ENCODE data around the gene ATAD3B. TPM values are rescaled to one million over a fixed set of nuclear protein-coding genes. Genes with fewer than 3 reads are reported as not detected.
A peak's percentile ranks its signal among the peaks of the same experiment; 100 is the strongest.
"Not testable (repeated sequence)": the region's sequence is repeated elsewhere in the genome, so short reads cannot be mapped to it uniquely, and the experiment has no call there.

ATAD3B gene
- total RNA-seq, 5 donors from 2014 or later (not counting 1 experiment from before 2014, with no cell fraction given): 52.1 to 69.3 (median 57.2) TPM

DNA sequence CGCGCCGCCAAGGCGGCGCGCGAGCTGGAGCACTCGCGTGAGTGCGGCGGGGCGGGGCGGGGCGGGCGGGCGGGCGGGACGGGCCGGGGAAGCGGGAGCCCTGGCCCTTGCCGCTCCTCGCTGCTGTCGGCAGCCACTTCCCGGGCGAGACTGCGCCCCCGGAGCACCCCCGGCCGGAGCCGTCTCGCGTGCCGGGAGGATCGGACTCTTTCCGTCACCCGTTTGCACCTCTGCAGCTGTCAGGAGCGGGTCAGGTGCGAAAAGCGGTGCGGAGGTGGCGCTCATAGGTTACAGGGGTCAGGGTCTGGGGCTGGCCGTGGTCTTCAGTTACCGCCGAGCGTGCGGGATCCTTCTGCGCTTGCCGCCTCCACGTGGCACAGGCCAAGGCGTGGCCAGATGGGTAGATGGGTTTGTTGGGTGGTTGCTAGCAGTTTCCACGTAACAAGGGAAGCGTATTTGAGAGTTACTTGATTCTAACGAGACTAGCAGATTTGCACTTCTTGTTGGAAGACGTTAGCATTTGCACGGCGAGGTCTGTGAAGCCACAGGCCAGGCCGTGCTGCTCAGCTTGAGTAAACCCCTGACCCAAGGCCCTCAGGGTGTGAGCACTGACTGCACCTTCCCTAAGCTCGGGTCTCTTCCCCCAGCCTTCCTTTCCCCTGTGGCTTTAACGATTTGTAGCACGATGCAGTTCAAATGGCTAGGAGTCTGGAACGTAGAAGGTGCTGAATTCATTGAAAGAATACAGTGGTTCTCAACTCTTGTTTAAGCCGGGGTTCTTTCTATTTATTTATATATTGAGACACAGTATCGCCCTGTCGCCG, 700 bp downstream of the ATAD3B start:
- H3K4me1 Mint-ChIP-seq: peaks cover 24 to 33% (median 27%) of the 10 kb centered on the region in 3 donors
- H3K36me3 ChIP-seq (ENCODE audit: control insufficient read depth in 2 of 2, extremely low read depth in 1 of 2, insufficient read depth in 1 of 2, low read length in 1 of 2); POLR2A ChIA-PET; CTCF ChIA-PET; H3K27me3 Mint-ChIP-seq; H3K36me3 Mint-ChIP-seq; H3K9me3 Mint-ChIP-seq; H3K9me3 ChIP-seq; H3K27me3 ChIP-seq (replicated peaks in 1 of 2; ENCODE audit: control insufficient read depth in 2 of 2, extremely low read depth in 1 of 2, insufficient read depth in 2 of 2, low read length in 1 of 2): not testable (repeated sequence)
- peak; percentile 30 to 50 (median 41) for ATAC-seq (replicated peaks in 1 of 4)
- peak overlapping the region in 1 of 2 donors; percentile 34 for H3K27ac Mint-ChIP-seq
- H3K27ac ChIP-seq (ENCODE audit: low read length): peak overlapping the region; percentile 20
- peaks cover 2 to 29% of the 10 kb centered on the region in 2 experiments for H3K4me1 ChIP-seq (ENCODE audit: control insufficient read depth in 1 of 2, extremely low read depth in 1 of 2, insufficient read depth in 2 of 2, low read length in 2 of 2)
- 8% methylated on average over 28 of the region's 65 CpGs for WGBS (ENCODE audit: insufficient coverage)
- peak overlapping the region; percentile 71 to 90 (median 72) for H3K4me3 Mint-ChIP-seq
- DNase-seq: peak in 7 of 35 experiments; percentile 6 to 39 (median 11)
- H3K4me3 ChIP-seq (ENCODE audit: control insufficient read depth in 1 of 2, extremely low read depth in 1 of 2, low read length in 1 of 2): peak overlapping the region; percentile 47 to 54

GRCh38 chr1:1476011-1476410, 4.4 kb downstream of the ATAD3B start:
- H3K4me3 ChIP-seq (ENCODE audit: control insufficient read depth in 1 of 2, extremely low read depth in 1 of 2, low read length in 1 of 2); H3K4me3 Mint-ChIP-seq; H3K27ac Mint-ChIP-seq; ATAC-seq (replicated peaks in 1 of 4); CTCF ChIA-PET; H3K9me3 ChIP-seq; H3K27me3 ChIP-seq (replicated peaks in 1 of 2; ENCODE audit: control insufficient read depth in 2 of 2, extremely low read depth in 1 of 2, insufficient read depth in 2 of 2, low read length in 1 of 2); H3K27me3 Mint-ChIP-seq; DNase-seq; H3K9me3 Mint-ChIP-seq; POLR2A ChIA-PET: not testable (repeated sequence)
- no CpG with 5 or more reads among the region's 17 CpGs for WGBS (ENCODE audit: insufficient coverage)
- peak overlapping the region; percentile 55 for H3K27ac ChIP-seq (ENCODE audit: low read length)
- Mint-ChIP-seq H3K36me3 (peaks cover 13% of the 10 kb centered on the region), H3K4me1 (peaks cover 17 to 25% (median 18%) of the 10 kb centered on the region in 3 donors)
- peaks cover 2 to 22% of the 10 kb centered on the region in 2 experiments for H3K4me1 ChIP-seq (ENCODE audit: control insufficient read depth in 1 of 2, extremely low read depth in 1 of 2, insufficient read depth in 2 of 2, low read length in 2 of 2)
- peaks cover 17 to 23% of the 10 kb centered on the region in 2 donors for H3K36me3 ChIP-seq (ENCODE audit: control insufficient read depth in 2 of 2, extremely low read depth in 1 of 2, insufficient read depth in 1 of 2, low read length in 1 of 2)

- H3K36me3 Mint-ChIP-seq: peaks cover 13% of the 10 kb centered on the region
- H3K4me3 Mint-ChIP-seq: no peak overlapping the region
- Histone ChIP-seq H3K9me3 (no peaks in the 10 kb centered on the region), H3K36me3 (ENCODE audit: control insufficient read depth in 2 of 2, extremely low read depth in 1 of 2, insufficient read depth in 1 of 2, low read length in 1 of 2) (peaks cover 17 to 27% of the 10 kb centered on the region in 2 donors), H3K27me3 (replicated peaks in 1 of 2; ENCODE audit: control insufficient read depth in 2 of 2, extremely low read depth in 1 of 2, insufficient read depth in 2 of 2, low read length in 1 of 2) (no peaks in the 10 kb centered on the region), H3K4me1 (ENCODE audit: control insufficient read depth in 1 of 2, extremely low read depth in 1 of 2, insufficient read depth in 2 of 2, low read length in 2 of 2) (peaks cover 0 to 21% of the 10 kb centered on the region in 2 experiments), H3K27ac (ENCODE audit: low read length) (peak overlapping the region; percentile 55), H3K4me3 (ENCODE audit: control insufficient read depth in 1 of 2, extremely low read depth in 1 of 2, low read length in 1 of 2) (no peak overlapping the region)
- no peaks in the 10 kb centered on the region for H3K9me3 Mint-ChIP-seq
- H3K27ac Mint-ChIP-seq: no peak overlapping the region
- H3K4me1 Mint-ChIP-seq: peaks cover 14 to 23% (median 16%) of the 10 kb centered on the region in 3 donors
- no peaks in the 10 kb centered on the region for H3K27me3 Mint-ChIP-seq
- ATAC-seq (replicated peaks in 1 of 4): no peak
- ChIA-PET POLR2A (no interaction called here), CTCF (no interaction called here)
- WGBS (ENCODE audit: insufficient coverage): 96% methylated on average over 14 of the region's 22 CpGs
- no peak for DNase-seq
Observed at GRCh38 chr1:1477206-1477605, 5.6 kb downstream of the ATAD3B start.

- H3K27ac ChIP-seq (ENCODE audit: low read length): no peak overlapping the region
- H3K27ac Mint-ChIP-seq: no peak overlapping the region
- WGBS (ENCODE audit: insufficient coverage): 93% methylated on average over 26 of the region's 42 CpGs
- H3K36me3 ChIP-seq (ENCODE audit: control insufficient read depth in 2 of 2, extremely low read depth in 1 of 2, insufficient read depth in 1 of 2, low read length in 1 of 2): peaks cover 27 to 43% of the 10 kb centered on the region in 2 donors
- no peaks in the 10 kb centered on the region for H3K9me3 Mint-ChIP-seq
- H3K36me3 Mint-ChIP-seq: peaks cover 13% of the 10 kb centered on the region
- peaks cover 0 to 5% (median 3%) of the 10 kb centered on the region in 3 donors for H3K4me1 Mint-ChIP-seq
- peak overlapping the region in 1 of 3 donors; percentile 37 for H3K4me3 Mint-ChIP-seq
- peak in 1 of 4 experiments; percentile 23 for ATAC-seq (replicated peaks in 1 of 4)
- H3K4me1 ChIP-seq (ENCODE audit: control insufficient read depth in 1 of 2, extremely low read depth in 1 of 2, insufficient read depth in 2 of 2, low read length in 2 of 2): peaks cover 0 to 5% of the 10 kb centered on the region in 2 experiments
- H3K27me3 ChIP-seq (replicated peaks in 1 of 2; ENCODE audit: control insufficient read depth in 2 of 2, extremely low read depth in 1 of 2, insufficient read depth in 2 of 2, low read length in 1 of 2): no peaks in the 10 kb centered on the region
- H3K9me3 ChIP-seq: no peaks in the 10 kb centered on the region
- ChIA-PET POLR2A (no interaction called here), CTCF (no interaction called here)
- DNase-seq: no peak
- H3K27me3 Mint-ChIP-seq: no peaks in the 10 kb centered on the region
- H3K4me3 ChIP-seq (ENCODE audit: control insufficient read depth in 1 of 2, extremely low read depth in 1 of 2, low read length in 1 of 2): no peak overlapping the region
Observed at GRCh38 chr1:1479547-1480487, 8.3 kb downstream of the ATAD3B start.

GRCh38 chr1:1480488-1480867, 8.9 kb downstream of the ATAD3B start:
- H3K27ac Mint-ChIP-seq; H3K4me1 ChIP-seq (ENCODE audit: control insufficient read depth in 1 of 2, extremely low read depth in 1 of 2, insufficient read depth in 2 of 2, low read length in 2 of 2); H3K4me1 Mint-ChIP-seq; DNase-seq; CTCF ChIA-PET; H3K4me3 ChIP-seq (ENCODE audit: control insufficient read depth in 1 of 2, extremely low read depth in 1 of 2, low read length in 1 of 2); H3K9me3 Mint-ChIP-seq; ATAC-seq (replicated peaks in 1 of 4); H3K27me3 ChIP-seq (replicated peaks in 1 of 2; ENCODE audit: control insufficient read depth in 2 of 2, extremely low read depth in 1 of 2, insufficient read depth in 2 of 2, low read length in 1 of 2); POLR2A ChIA-PET; H3K4me3 Mint-ChIP-seq; H3K27ac ChIP-seq (ENCODE audit: low read length); H3K27me3 Mint-ChIP-seq; H3K9me3 ChIP-seq: not testable (repeated sequence)
- peaks cover 27 to 43% of the 10 kb centered on the region in 2 donors for H3K36me3 ChIP-seq (ENCODE audit: control insufficient read depth in 2 of 2, extremely low read depth in 1 of 2, insufficient read depth in 1 of 2, low read length in 1 of 2)
- peaks cover 13% of the 10 kb centered on the region for H3K36me3 Mint-ChIP-seq
- WGBS (ENCODE audit: insufficient coverage): 96% methylated on average over 13 of the region's 16 CpGs

DNA sequence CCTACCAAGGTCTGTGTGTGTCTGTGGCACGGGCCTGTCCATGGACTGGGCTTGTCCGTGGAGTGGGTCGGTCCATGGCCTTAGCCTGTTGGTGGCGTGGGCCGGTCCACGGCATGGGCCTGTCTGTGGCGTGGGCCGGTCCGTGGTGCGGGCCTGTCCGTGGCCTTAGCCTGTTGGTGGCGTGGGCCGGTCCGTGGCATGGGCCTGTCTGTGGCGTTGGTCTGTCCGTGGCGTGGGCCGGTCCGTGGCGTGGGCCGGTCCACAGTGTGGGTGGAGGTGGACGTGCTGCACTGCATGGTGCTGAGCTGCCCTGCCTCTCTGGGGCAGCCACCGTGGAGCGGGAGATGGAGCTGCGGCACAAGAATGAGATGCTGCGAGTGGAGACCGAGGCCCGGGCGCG, 10.2 kb downstream of the ATAD3B start:
- H3K4me1 ChIP-seq (ENCODE audit: control insufficient read depth in 1 of 2, extremely low read depth in 1 of 2, insufficient read depth in 2 of 2, low read length in 2 of 2); H3K27me3 ChIP-seq (replicated peaks in 1 of 2; ENCODE audit: control insufficient read depth in 2 of 2, extremely low read depth in 1 of 2, insufficient read depth in 2 of 2, low read length in 1 of 2); POLR2A ChIA-PET; H3K9me3 ChIP-seq; H3K9me3 Mint-ChIP-seq; H3K4me1 Mint-ChIP-seq; CTCF ChIA-PET; DNase-seq; H3K4me3 ChIP-seq (ENCODE audit: control insufficient read depth in 1 of 2, extremely low read depth in 1 of 2, low read length in 1 of 2); H3K27ac ChIP-seq (ENCODE audit: low read length); H3K27ac Mint-ChIP-seq; H3K27me3 Mint-ChIP-seq; H3K4me3 Mint-ChIP-seq: not testable (repeated sequence)
- peaks cover 27 to 42% of the 10 kb centered on the region in 2 donors for H3K36me3 ChIP-seq (ENCODE audit: control insufficient read depth in 2 of 2, extremely low read depth in 1 of 2, insufficient read depth in 1 of 2, low read length in 1 of 2)
- peak in 1 of 4 experiments; percentile 11 for ATAC-seq (replicated peaks in 1 of 4)
- peaks cover 13% of the 10 kb centered on the region for H3K36me3 Mint-ChIP-seq
- 100% methylated on average over 8 of the region's 30 CpGs for WGBS (ENCODE audit: insufficient coverage)

Measured in T-cell (primary cell).